ENCODE data around the gene BCLAF1. TPM values are rescaled to one million over a fixed set of nuclear protein-coding genes. Genes with fewer than 3 reads are reported as not detected.
A peak's percentile ranks its signal among the peaks of the same experiment; 100 is the strongest.

BCLAF1 gene
- total and polyA plus RNA-seq, 2 donors (not counting 3 experiments of a cell fraction or from before 2014, with no cell fraction given), result 23.4 to 151 TPM

DNA sequence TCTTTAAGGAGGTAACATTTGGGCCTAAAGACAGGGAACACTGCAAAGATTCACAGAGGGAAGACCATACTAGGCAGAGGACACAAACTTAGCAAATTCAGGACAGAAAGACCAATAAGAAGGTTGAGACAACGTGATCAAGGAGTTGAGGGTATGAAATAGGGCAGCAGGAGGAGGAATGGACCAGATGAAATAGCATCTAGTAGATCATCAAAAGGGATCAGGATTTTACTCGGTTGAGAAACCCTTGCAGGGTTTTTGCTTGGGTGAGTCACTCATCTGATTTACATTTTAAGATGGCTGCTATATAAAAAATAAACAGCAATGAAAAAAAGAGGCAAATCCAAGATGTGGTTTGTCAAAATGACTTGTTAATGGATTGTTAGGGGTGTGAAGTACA is 4.7 kb downstream of the BCLAF1 start:
- H2AFZ ChIP-seq (ENCODE audit: low read depth, low read length), result no peak overlapping the region
- DNase-seq (ENCODE audit: low read depth, low spot score), result peak; percentile 13
- H3K9ac ChIP-seq (replicated peaks; ENCODE audit: extremely low read depth, insufficient read depth, low read length), result no peak overlapping the region
- ChIA-PET CTCF (interaction anchor here (1.1 kb wide), 1 partner anchor 30 kb away, joined by 3 read pairs; no protein-coding TSS in a partner anchor), POLR2A (no interaction called here)
- H3K27ac ChIP-seq (ENCODE audit: insufficient read depth, low read depth, low read length), result no peak overlapping the region
- peaks cover 3 to 8% of the 10 kb centered on the region in 2 experiments for H3K36me3 ChIP-seq (ENCODE audit: control insufficient read depth in 2 of 2, extremely low read depth in 1 of 2, insufficient read depth in 2 of 2, low read length in 2 of 2)
- intact Hi-C loops (cut with micrococcal nuclease), result loop anchor here (5.0 kb wide), 3 partner anchors 218 to 937 kb away; no protein-coding TSS in a partner anchor
- H3K4me2 ChIP-seq (ENCODE audit: insufficient read depth, low read length), result peak overlapping the region; percentile 31
- no TSS peak for BruUV-seq (replicated peaks)
- no peak overlapping the region for H3K4me3 ChIP-seq (replicated peaks in 1 of 3; ENCODE audit: insufficient read depth in 1 of 3, low read depth in 1 of 3, low read length in 3 of 3)
- H3K9me3 ChIP-seq (replicated peaks; ENCODE audit: control insufficient read depth, insufficient read depth, low read length), result no peaks in the 10 kb centered on the region
- no peak for TF ChIP-seq GATA2 (IDR thresholded peaks at IDR 0.05; ENCODE audit: insufficient read depth, insufficient read length, low read depth, low read length)
- peak; percentile 24 for TF ChIP-seq FOS (IDR thresholded peaks at IDR 0.05; ENCODE audit: borderline replicate concordance, insufficient read depth, low read length)
- FAIRE-seq, result no peak
- H4K20me1 ChIP-seq (replicated peaks; ENCODE audit: control insufficient read depth, extremely low read depth, insufficient read depth, low read length), result peaks cover 37% of the 10 kb centered on the region
- H3K4me1 ChIP-seq (ENCODE audit: control insufficient read depth, extremely low read depth, insufficient read depth, low read length), result peaks cover 36% of the 10 kb centered on the region
- no peaks in the 10 kb centered on the region for H3K9me1 ChIP-seq (replicated peaks; ENCODE audit: control insufficient read depth, extremely low read depth, insufficient read depth, low read length)
- dilution Hi-C loops (cut with MboI; ENCODE audit: extremely low pct_ligation_motif_present, low sequenced_read_pairs), result no loop called here
- peaks cover 95% of the 10 kb centered on the region for H3K79me2 ChIP-seq (ENCODE audit: control insufficient read depth, insufficient read depth, low read length)
- H3K27me3 ChIP-seq (ENCODE audit: control insufficient read depth in 2 of 2, insufficient read depth in 2 of 2, low read length in 2 of 2), result no peaks in the 10 kb centered on the region

DNA sequence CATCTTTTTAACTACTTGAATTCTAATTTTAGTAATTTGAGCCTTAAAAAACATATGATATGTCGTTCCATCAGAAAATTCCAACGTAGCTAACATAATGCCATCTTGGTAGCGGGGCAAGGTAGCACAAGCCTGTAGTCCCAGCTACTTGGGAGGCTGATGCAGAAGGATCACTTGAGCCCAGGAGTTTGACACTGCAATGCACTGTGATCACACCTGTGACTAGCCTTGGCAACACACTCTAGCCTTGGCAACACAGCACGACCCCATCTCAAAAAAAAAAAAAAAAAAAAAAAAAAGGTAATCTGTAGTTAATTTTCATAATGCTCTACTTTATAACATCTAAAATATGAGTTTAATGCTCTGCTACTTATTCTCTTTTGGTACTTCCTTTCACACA is 6.7 kb downstream of the BCLAF1 start:
- FAIRE-seq, result no peak
- Histone ChIP-seq H3K36me3 (ENCODE audit: control insufficient read depth in 2 of 2, extremely low read depth in 1 of 2, insufficient read depth in 2 of 2, low read length in 2 of 2) (peaks cover 3 to 10% of the 10 kb centered on the region in 2 experiments), H3K4me2 (ENCODE audit: insufficient read depth, low read length) (peak overlapping the region; percentile 38), H2AFZ (ENCODE audit: low read depth, low read length) (no peak overlapping the region), H3K27me3 (ENCODE audit: control insufficient read depth in 2 of 2, insufficient read depth in 2 of 2, low read length in 2 of 2) (no peaks in the 10 kb centered on the region), H4K20me1 (replicated peaks; ENCODE audit: control insufficient read depth, extremely low read depth, insufficient read depth, low read length) (peaks cover 34% of the 10 kb centered on the region), H3K9ac (replicated peaks; ENCODE audit: extremely low read depth, insufficient read depth, low read length) (no peak overlapping the region), H3K79me2 (ENCODE audit: control insufficient read depth, insufficient read depth, low read length) (peaks cover 97% of the 10 kb centered on the region), H3K27ac (ENCODE audit: insufficient read depth, low read depth, low read length) (no peak overlapping the region), H3K9me3 (replicated peaks; ENCODE audit: control insufficient read depth, insufficient read depth, low read length) (no peaks in the 10 kb centered on the region), H3K4me1 (ENCODE audit: control insufficient read depth, extremely low read depth, insufficient read depth, low read length) (peaks cover 31% of the 10 kb centered on the region), H3K4me3 (replicated peaks in 1 of 3; ENCODE audit: insufficient read depth in 1 of 3, low read depth in 1 of 3, low read length in 3 of 3) (no peak overlapping the region), H3K9me1 (replicated peaks; ENCODE audit: control insufficient read depth, extremely low read depth, insufficient read depth, low read length) (no peaks in the 10 kb centered on the region)
- no peak for DNase-seq (ENCODE audit: low read depth, low spot score)
- TF ChIP-seq, protein P1, sequence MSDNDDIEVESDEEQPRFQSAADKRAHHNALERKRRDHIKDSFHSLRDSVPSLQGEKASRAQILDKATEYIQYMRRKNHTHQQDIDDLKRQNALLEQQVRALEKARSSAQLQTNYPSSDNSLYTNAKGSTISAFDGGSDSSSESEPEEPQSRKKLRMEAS (IDR thresholded peaks at IDR 0.05; ENCODE audit: insufficient read depth, insufficient read length), result no peak
- TF ChIP-seq MYC (IDR thresholded peaks at IDR 0.05; ENCODE audit: low read depth, low read length) (no peak), FOS (IDR thresholded peaks at IDR 0.05; ENCODE audit: borderline replicate concordance, insufficient read depth, low read length) (no peak), POLR2AphosphoS5 (IDR thresholded peaks at IDR 0.05; ENCODE audit: insufficient read depth, low read depth, low read length) (no peak), GATA2 (IDR thresholded peaks at IDR 0.05; ENCODE audit: insufficient read depth, insufficient read length, low read depth, low read length) (no peak), EZH2 (IDR thresholded peaks at IDR 0.05; ENCODE audit: borderline replicate concordance, low read depth, low read length, severe bottlenecking) (no peak), JUN (IDR thresholded peaks at IDR 0.05; ENCODE audit: borderline replicate concordance, insufficient read depth, insufficient read length, low read depth) (no peak), POLR2A (IDR thresholded peaks at IDR 0.05; ENCODE audit: low read depth, low read length) (no peak)
- TF ChIP-seq, protein P2, sequence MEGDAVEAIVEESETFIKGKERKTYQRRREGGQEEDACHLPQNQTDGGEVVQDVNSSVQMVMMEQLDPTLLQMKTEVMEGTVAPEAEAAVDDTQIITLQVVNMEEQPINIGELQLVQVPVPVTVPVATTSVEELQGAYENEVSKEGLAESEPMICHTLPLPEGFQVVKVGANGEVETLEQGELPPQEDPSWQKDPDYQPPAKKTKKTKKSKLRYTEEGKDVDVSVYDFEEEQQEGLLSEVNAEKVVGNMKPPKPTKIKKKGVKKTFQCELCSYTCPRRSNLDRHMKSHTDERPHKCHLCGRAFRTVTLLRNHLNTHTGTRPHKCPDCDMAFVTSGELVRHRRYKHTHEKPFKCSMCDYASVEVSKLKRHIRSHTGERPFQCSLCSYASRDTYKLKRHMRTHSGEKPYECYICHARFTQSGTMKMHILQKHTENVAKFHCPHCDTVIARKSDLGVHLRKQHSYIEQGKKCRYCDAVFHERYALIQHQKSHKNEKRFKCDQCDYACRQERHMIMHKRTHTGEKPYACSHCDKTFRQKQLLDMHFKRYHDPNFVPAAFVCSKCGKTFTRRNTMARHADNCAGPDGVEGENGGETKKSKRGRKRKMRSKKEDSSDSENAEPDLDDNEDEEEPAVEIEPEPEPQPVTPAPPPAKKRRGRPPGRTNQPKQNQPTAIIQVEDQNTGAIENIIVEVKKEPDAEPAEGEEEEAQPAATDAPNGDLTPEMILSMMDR (IDR thresholded peaks at IDR 0.05; ENCODE audit: extremely low read depth in 1 of 2, insufficient read depth in 1 of 2, low read depth in 1 of 2, low read length in 2 of 2), result no peak
- BruUV-seq (replicated peaks), result no TSS peak
- ChIA-PET CTCF (interaction anchor here (1.4 to 2.2 kb wide), 2 partner anchors 9 to 35 kb away, joined by 4 to 8 read pairs; no protein-coding TSS in a partner anchor), POLR2A (no interaction called here)
- dilution Hi-C loops (cut with MboI; ENCODE audit: extremely low pct_ligation_motif_present, low sequenced_read_pairs), result no loop called here
- intact Hi-C loops (cut with micrococcal nuclease), result no loop called here

All from endothelial cell of umbilical vein (primary cell).